Measurements from ENCODE around the gene ADAMTS19. TPM values are rescaled to one million over a fixed set of nuclear protein-coding genes. Genes with fewer than 3 reads are reported as not detected.

ADAMTS19 gene, protein sequence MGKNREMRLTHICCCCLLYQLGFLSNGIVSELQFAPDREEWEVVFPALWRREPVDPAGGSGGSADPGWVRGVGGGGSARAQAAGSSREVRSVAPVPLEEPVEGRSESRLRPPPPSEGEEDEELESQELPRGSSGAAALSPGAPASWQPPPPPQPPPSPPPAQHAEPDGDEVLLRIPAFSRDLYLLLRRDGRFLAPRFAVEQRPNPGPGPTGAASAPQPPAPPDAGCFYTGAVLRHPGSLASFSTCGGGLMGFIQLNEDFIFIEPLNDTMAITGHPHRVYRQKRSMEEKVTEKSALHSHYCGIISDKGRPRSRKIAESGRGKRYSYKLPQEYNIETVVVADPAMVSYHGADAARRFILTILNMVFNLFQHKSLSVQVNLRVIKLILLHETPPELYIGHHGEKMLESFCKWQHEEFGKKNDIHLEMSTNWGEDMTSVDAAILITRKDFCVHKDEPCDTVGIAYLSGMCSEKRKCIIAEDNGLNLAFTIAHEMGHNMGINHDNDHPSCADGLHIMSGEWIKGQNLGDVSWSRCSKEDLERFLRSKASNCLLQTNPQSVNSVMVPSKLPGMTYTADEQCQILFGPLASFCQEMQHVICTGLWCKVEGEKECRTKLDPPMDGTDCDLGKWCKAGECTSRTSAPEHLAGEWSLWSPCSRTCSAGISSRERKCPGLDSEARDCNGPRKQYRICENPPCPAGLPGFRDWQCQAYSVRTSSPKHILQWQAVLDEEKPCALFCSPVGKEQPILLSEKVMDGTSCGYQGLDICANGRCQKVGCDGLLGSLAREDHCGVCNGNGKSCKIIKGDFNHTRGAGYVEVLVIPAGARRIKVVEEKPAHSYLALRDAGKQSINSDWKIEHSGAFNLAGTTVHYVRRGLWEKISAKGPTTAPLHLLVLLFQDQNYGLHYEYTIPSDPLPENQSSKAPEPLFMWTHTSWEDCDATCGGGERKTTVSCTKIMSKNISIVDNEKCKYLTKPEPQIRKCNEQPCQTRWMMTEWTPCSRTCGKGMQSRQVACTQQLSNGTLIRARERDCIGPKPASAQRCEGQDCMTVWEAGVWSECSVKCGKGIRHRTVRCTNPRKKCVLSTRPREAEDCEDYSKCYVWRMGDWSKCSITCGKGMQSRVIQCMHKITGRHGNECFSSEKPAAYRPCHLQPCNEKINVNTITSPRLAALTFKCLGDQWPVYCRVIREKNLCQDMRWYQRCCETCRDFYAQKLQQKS
- not detected for total RNA-seq (2021; fragmentation: NEBNext Ultra II Directional; extraction: Animal tissue kit (Norgen Biotek cat#: 25700))
- long read RNA-seq, partial matches to known transcripts, result 0 of 1 reads
- long read RNA-seq, other reads (novel, unspliced or antisense), result 1 of 1 reads

DNA sequence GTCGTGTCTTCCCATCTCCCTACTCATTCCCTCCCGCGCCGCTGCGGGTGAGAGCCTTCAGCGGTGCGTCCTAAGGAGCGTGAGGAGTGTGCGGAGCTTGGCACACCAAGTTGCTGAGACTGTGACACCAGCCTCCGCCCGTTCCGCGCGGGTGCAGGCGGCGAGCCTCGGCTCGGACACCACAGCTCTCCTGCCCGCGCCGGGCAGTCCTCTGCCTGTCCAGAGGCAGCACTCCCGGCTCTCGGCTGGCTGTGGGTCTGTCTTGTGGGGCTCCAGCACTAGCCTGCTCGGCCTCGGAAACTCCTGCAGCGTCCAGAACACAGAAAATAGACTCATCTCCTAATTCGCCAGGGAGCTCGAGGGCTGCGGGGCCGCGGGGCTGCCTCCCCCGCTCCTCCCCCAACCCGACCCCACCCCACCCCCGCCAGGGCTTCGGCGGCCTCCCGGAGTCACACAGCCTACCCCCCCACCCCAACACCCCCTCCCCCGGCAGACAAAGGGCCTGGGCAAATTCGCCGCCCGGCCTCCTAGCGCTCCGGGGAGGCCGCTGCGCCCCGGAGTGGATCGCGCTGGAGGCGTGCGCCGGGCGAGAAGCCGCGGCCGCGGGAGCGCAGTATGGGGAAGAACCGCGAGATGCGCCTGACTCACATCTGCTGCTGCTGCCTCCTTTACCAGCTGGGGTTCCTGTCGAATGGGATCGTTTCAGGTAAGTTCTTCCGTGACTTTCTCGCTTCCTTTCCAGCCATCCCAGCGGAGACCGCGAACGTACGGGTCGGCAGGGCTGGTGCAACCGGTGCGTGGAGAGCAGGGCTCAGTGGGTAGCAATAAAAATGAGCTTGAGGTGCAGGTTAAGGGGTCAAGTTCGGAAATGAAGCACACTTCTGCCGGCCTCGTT is at the start of gene ADAMTS19:
ADAMTS19 (plus strand) TSS at position 522 of the 895 bp plus-strand sequence; CDS start at position 616, 94 bp downstream.
- TF ChIP-seq, protein P1, sequence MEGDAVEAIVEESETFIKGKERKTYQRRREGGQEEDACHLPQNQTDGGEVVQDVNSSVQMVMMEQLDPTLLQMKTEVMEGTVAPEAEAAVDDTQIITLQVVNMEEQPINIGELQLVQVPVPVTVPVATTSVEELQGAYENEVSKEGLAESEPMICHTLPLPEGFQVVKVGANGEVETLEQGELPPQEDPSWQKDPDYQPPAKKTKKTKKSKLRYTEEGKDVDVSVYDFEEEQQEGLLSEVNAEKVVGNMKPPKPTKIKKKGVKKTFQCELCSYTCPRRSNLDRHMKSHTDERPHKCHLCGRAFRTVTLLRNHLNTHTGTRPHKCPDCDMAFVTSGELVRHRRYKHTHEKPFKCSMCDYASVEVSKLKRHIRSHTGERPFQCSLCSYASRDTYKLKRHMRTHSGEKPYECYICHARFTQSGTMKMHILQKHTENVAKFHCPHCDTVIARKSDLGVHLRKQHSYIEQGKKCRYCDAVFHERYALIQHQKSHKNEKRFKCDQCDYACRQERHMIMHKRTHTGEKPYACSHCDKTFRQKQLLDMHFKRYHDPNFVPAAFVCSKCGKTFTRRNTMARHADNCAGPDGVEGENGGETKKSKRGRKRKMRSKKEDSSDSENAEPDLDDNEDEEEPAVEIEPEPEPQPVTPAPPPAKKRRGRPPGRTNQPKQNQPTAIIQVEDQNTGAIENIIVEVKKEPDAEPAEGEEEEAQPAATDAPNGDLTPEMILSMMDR (IDR thresholded peaks at IDR 0.05), result no peak
- peaks cover 29% of the 10 kb centered on the region for H3K9me3 Mint-ChIP-seq
- no peak within 1 kb of the TSS for H3K27ac Mint-ChIP-seq
- H3K4me3 Mint-ChIP-seq, result no peak within 1 kb of the TSS
- no peaks in the 10 kb centered on the region for H3K4me1 Mint-ChIP-seq (ENCODE audit: low read depth)
- peaks cover 5% of the 10 kb centered on the region; the same call in 1 of the 2 replicates for H3K27me3 Mint-ChIP-seq (ENCODE audit: insufficient read depth)
- peaks cover 7% of the 10 kb centered on the region; the same call in 1 of the 2 replicates for H3K36me3 Mint-ChIP-seq (ENCODE audit: low read depth)
- no peak for DNase-seq

DNA sequence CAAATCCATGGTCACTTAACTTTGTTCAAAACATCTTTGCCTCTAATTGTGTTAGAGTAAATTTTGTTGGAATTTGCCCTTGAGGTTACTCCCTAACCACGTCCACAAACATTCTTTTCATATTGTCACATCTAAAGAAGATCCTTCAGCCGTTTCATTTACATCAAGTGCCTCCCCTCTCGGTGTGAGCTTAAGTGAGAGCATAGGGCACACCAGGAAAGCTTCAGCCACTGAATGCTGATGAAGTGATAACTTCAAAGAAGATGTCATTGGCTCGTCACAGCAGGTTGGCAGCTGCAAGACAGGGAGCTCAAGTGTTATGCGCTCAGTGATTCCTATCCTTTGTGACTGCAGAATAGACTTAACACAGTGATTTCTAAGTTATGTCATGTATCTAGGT is 49.6 kb upstream of the ADAMTS19 start:
- Mint-ChIP-seq H3K4me1 (ENCODE audit: low read depth) (no peaks in the 10 kb centered on the region), H3K4me3 (no peak overlapping the region), H3K9me3 (peaks cover 43% of the 10 kb centered on the region), H3K27ac (no peak overlapping the region), H3K36me3 (ENCODE audit: low read depth) (no peaks in the 10 kb centered on the region), H3K27me3 (ENCODE audit: insufficient read depth) (no peaks in the 10 kb centered on the region; the same call in 1 of the 2 replicates)
- DNase-seq, result no peak
- TF ChIP-seq, protein P1 (IDR thresholded peaks at IDR 0.05), result no peak

DNA sequence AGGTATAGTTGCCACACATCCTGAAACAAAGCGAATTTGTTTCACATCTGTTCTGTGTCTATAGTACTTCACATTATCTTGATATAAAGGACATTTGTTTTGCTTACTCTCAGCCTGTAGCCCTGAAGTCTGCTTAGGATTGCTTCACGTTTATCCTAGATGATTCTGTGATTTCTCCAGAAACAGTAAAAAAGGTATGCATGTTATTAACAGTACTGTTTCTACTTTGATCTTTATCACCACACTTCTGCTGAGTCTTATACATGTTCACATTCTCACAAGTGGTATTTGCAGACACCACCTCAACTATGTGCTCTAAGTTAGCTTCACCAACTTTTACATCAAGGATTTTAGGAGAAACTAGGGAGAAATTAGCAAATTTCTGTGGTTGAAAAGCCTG is 47.4 kb upstream of the ADAMTS19 start:
- no peak overlapping the region for H3K4me3 Mint-ChIP-seq
- no peak for DNase-seq
- TF ChIP-seq, protein P1 (IDR thresholded peaks at IDR 0.05), result no peak
- H3K27ac Mint-ChIP-seq, result no peak overlapping the region
- H3K9me3 Mint-ChIP-seq, result peaks cover 55% of the 10 kb centered on the region
- no peaks in the 10 kb centered on the region for H3K4me1 Mint-ChIP-seq (ENCODE audit: low read depth)
- H3K36me3 Mint-ChIP-seq (ENCODE audit: low read depth), result no peaks in the 10 kb centered on the region
- no peaks in the 10 kb centered on the region; the same call in 1 of the 2 replicates for H3K27me3 Mint-ChIP-seq (ENCODE audit: insufficient read depth)

DNA sequence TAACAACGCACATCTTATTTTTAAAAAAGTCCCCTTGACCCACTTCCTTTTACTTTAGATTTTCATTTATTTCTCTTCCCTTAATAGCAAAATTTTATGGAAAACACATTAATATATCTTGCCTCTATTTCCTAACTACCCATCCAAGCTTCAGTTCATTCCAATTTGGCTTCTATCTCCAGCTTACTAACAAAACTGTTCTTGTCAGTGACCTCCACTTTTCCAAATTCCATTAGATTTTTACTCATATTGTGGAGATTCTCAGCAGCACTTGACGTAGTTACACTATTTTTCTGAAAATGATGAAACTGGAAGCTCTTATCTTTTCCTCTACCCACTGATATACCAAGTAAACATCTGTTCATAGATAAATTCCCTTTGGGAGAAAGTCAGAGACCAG is 46.5 kb upstream of the ADAMTS19 start:
- no peaks in the 10 kb centered on the region for H3K36me3 Mint-ChIP-seq (ENCODE audit: low read depth)
- no peak overlapping the region for H3K4me3 Mint-ChIP-seq
- H3K4me1 Mint-ChIP-seq (ENCODE audit: low read depth), result no peaks in the 10 kb centered on the region
- peaks cover 58% of the 10 kb centered on the region for H3K9me3 Mint-ChIP-seq
- TF ChIP-seq, protein P1 (IDR thresholded peaks at IDR 0.05), result no peak
- no peaks in the 10 kb centered on the region; the same call in 1 of the 2 replicates for H3K27me3 Mint-ChIP-seq (ENCODE audit: insufficient read depth)
- no peak overlapping the region for H3K27ac Mint-ChIP-seq
- no peak for DNase-seq
